ENCODE measurements around the gene JAKMIP2. TPM values are rescaled to one million over a fixed set of nuclear protein-coding genes. Genes with fewer than 3 reads are reported as not detected.

The JAKMIP2 gene
- total and polyA plus RNA-seq, 4 donors = 0.93 to 3.8 (median 2.1) TPM

DNA sequence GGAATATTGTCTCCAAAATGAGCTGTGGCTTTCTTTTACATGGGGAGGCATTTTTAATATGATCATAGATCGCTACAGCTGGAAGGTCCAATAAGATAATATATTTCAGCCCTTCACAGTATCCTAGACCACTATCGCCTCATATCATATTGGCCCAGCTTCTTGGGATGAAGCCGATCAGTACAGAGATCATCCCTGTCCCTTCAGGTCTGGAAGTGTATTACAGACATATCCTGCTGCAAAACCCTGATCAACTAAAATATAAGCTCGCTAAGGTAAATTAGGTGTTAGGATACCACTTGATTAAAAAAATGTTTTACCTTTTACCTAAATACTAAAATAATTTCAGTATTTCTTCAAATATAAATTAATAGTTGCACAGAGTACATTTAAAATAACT, 41.7 kb downstream of the JAKMIP2 start:
- no peaks in the 10 kb centered on the region for H3K9me3 ChIP-seq (ENCODE audit: control insufficient read depth in 4 of 4, insufficient read depth in 3 of 4, low read length in 3 of 4)
- ATAC-seq (ENCODE audit: insufficient read depth, low FRiP score) (no peak), DNase-seq (no peak)
- no peak overlapping the region for H3K9ac ChIP-seq (ENCODE audit: insufficient read depth in 1 of 2, low read length in 2 of 2)
- no peak overlapping the region for H3K27ac ChIP-seq (ENCODE audit: low read depth in 1 of 2, low read length in 1 of 2)
- H3K27me3 ChIP-seq (ENCODE audit: control insufficient read depth in 3 of 3, insufficient read depth in 3 of 3, low read length in 2 of 3) = no peaks in the 10 kb centered on the region
- WGBS, 2 donors = 96 to 97% methylated on average over 4 of the region's 4 CpGs
- H3K4me3 ChIP-seq = no peak overlapping the region
- TF ChIP-seq, protein P1, sequence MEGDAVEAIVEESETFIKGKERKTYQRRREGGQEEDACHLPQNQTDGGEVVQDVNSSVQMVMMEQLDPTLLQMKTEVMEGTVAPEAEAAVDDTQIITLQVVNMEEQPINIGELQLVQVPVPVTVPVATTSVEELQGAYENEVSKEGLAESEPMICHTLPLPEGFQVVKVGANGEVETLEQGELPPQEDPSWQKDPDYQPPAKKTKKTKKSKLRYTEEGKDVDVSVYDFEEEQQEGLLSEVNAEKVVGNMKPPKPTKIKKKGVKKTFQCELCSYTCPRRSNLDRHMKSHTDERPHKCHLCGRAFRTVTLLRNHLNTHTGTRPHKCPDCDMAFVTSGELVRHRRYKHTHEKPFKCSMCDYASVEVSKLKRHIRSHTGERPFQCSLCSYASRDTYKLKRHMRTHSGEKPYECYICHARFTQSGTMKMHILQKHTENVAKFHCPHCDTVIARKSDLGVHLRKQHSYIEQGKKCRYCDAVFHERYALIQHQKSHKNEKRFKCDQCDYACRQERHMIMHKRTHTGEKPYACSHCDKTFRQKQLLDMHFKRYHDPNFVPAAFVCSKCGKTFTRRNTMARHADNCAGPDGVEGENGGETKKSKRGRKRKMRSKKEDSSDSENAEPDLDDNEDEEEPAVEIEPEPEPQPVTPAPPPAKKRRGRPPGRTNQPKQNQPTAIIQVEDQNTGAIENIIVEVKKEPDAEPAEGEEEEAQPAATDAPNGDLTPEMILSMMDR (IDR thresholded peaks at IDR 0.05; ENCODE audit: control extremely low read depth, extremely low read depth) = no peak
- peaks cover 0 to 18% (median 6%) of the 10 kb centered on the region in 5 donors for H3K4me1 ChIP-seq (ENCODE audit: control insufficient read depth in 5 of 5, insufficient read depth in 5 of 5, low read length in 5 of 5)
- no peaks in the 10 kb centered on the region for H3K36me3 ChIP-seq (ENCODE audit: control insufficient read depth in 4 of 4, insufficient read depth in 4 of 4, low read length in 4 of 4)

DNA sequence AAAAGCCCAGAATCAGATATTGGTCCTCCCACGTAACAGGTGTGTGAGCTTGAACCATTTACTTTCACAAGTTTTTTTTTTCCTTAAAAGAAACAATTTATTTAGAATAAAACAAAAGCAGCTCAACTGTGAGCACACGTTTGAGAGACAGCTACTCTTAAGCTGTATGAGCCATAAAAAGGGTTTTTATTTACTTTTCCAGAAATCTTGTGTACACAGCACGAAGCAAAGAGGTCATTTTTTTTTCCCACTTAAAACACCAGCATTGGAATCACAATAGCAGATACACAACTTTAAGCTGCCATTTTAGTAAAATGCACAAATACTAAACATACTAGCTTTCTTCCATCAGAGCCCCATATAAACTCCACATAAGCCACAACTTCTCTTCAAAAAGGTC, 44.6 kb downstream of the JAKMIP2 start:
- peaks cover 0 to 3% (median 0%) of the 10 kb centered on the region in 5 donors for H3K4me1 ChIP-seq (ENCODE audit: control insufficient read depth in 5 of 5, insufficient read depth in 5 of 5, low read length in 5 of 5)
- no peak overlapping the region for H3K4me3 ChIP-seq
- DNase-seq (no peak), ATAC-seq (ENCODE audit: insufficient read depth, low FRiP score) (no peak)
- H3K36me3 ChIP-seq (ENCODE audit: control insufficient read depth in 4 of 4, insufficient read depth in 4 of 4, low read length in 4 of 4) = no peaks in the 10 kb centered on the region
- no peak overlapping the region for H3K9ac ChIP-seq (ENCODE audit: insufficient read depth in 1 of 2, low read length in 2 of 2)
- TF ChIP-seq, protein P1 (IDR thresholded peaks at IDR 0.05; ENCODE audit: control extremely low read depth, extremely low read depth) = no peak
- no peaks in the 10 kb centered on the region for H3K27me3 ChIP-seq (ENCODE audit: control insufficient read depth in 3 of 3, insufficient read depth in 3 of 3, low read length in 2 of 3)
- no peak overlapping the region for H3K27ac ChIP-seq (ENCODE audit: low read depth in 1 of 2, low read length in 1 of 2)
- WGBS, 2 donors = 56 to 77% methylated on average over 3 of the region's 3 CpGs
- no peaks in the 10 kb centered on the region for H3K9me3 ChIP-seq (ENCODE audit: control insufficient read depth in 4 of 4, insufficient read depth in 3 of 4, low read length in 3 of 4)

DNA sequence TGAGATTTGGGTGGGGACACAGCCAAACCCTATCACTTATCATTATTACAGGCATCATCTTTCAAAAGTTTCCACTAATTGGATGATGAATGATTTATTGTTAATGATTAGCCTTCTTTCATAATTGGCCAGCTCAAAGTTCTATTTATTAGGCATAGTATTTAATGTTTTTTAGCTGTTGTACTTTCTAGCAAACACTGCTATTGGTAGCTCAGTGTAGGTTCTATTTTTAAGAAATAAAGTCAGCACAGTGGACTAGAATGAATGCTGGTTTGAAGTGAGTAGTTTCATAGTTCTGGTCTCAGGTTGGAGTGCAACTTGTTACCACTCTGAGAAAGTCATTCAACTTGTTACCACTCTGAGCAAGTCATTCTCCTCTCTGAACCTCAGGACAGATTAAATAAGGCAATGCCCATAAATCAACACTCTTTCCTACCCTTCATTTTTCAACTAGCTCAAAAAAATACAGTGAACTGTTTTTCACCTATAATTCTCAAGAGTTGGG, 46.9 kb downstream of the JAKMIP2 start:
- Histone ChIP-seq H3K9me3 (ENCODE audit: control insufficient read depth in 4 of 4, insufficient read depth in 3 of 4, low read length in 3 of 4) (no peaks in the 10 kb centered on the region), H3K9ac (ENCODE audit: insufficient read depth in 1 of 2, low read length in 2 of 2) (no peak overlapping the region), H3K36me3 (ENCODE audit: control insufficient read depth in 4 of 4, insufficient read depth in 4 of 4, low read length in 4 of 4) (no peaks in the 10 kb centered on the region), H3K27me3 (ENCODE audit: control insufficient read depth in 3 of 3, insufficient read depth in 3 of 3, low read length in 2 of 3) (no peaks in the 10 kb centered on the region), H3K4me1 (ENCODE audit: control insufficient read depth in 5 of 5, insufficient read depth in 5 of 5, low read length in 5 of 5) (peaks cover 0 to 13% (median 0%) of the 10 kb centered on the region in 5 donors), H3K27ac (ENCODE audit: low read depth in 1 of 2, low read length in 1 of 2) (no peak overlapping the region), H3K4me3 (no peak overlapping the region)
- TF ChIP-seq, protein P1 (IDR thresholded peaks at IDR 0.05; ENCODE audit: control extremely low read depth, extremely low read depth) = no peak
- ATAC-seq (ENCODE audit: insufficient read depth, low FRiP score) = no peak
- DNase-seq = no peak

- DNase-seq (no peak), ATAC-seq (ENCODE audit: insufficient read depth, low FRiP score) (no peak)
- TF ChIP-seq, protein P1 (IDR thresholded peaks at IDR 0.05; ENCODE audit: control extremely low read depth, extremely low read depth) = no peak
- Histone ChIP-seq H3K4me3 (no peak overlapping the region), H3K9me3 (ENCODE audit: control insufficient read depth in 4 of 4, insufficient read depth in 3 of 4, low read length in 3 of 4) (no peaks in the 10 kb centered on the region), H3K4me1 (ENCODE audit: control insufficient read depth in 5 of 5, insufficient read depth in 5 of 5, low read length in 5 of 5) (peaks cover 0 to 13% (median 0%) of the 10 kb centered on the region in 5 donors), H3K9ac (ENCODE audit: insufficient read depth in 1 of 2, low read length in 2 of 2) (no peak overlapping the region), H3K36me3 (ENCODE audit: control insufficient read depth in 4 of 4, insufficient read depth in 4 of 4, low read length in 4 of 4) (no peaks in the 10 kb centered on the region), H3K27ac (ENCODE audit: low read depth in 1 of 2, low read length in 1 of 2) (no peak overlapping the region), H3K27me3 (ENCODE audit: control insufficient read depth in 3 of 3, insufficient read depth in 3 of 3, low read length in 2 of 3) (no peaks in the 10 kb centered on the region)
- 30 to 34% methylated on average over 4 of the region's 4 CpGs for WGBS, 2 donors
These were observed 47.6 kb downstream of the JAKMIP2 start for GRCh38 chr5:147734894-147735293.

Measured in lung (tissue), 12 donors.